ENCODE data around the gene KDM5A.
"Not testable (repeated sequence)": the region's sequence is repeated elsewhere in the genome, so short reads cannot be mapped to it uniquely, and the experiment has no call there.

Gene KDM5A

GRCh38 chr12:332581-333205 is 56.4 kb downstream of the KDM5A start:
- DNase-seq, result no peak

- no peak for DNase-seq
Observed at GRCh38 chr12:331287-331686, 57.8 kb downstream of the KDM5A start.

- no peak for DNase-seq
Observed at GRCh38 chr12:325906-326305, 63.2 kb downstream of the KDM5A start.

GRCh38 chr12:323507-323906 is 65.6 kb downstream of the KDM5A start:
- no peak for DNase-seq

- no peak for DNase-seq
Observed at GRCh38 chr12:321606-322326, 67.4 kb downstream of the KDM5A start.

- DNase-seq, result no peak
Observed at GRCh38 chr12:318759-319515, 70.2 kb downstream of the KDM5A start.

- DNase-seq, result no peak
Observed at GRCh38 chr12:308511-308910, 80.6 kb downstream of the KDM5A start.

- DNase-seq, result no peak
Observed at GRCh38 chr12:307406-307805, 81.7 kb downstream of the KDM5A start.

GRCh38 chr12:304805-305204 is 84.3 kb downstream of the KDM5A start:
- no peak for DNase-seq

- DNase-seq, result not testable (repeated sequence)
Observed at GRCh38 chr12:302766-303165, 86.4 kb downstream of the KDM5A start.

- DNase-seq, result not testable (repeated sequence)
Observed at GRCh38 chr12:300166-300565, 89.0 kb downstream of the KDM5A start.

- not testable (repeated sequence) for DNase-seq
Observed at GRCh38 chr12:299511-299910, 89.6 kb downstream of the KDM5A start.

- not testable (repeated sequence) for DNase-seq
Observed at GRCh38 chr12:298059-298458, 91.1 kb downstream of the KDM5A start.

GRCh38 chr12:295132-295531 is 94.0 kb downstream of the KDM5A start:
- DNase-seq, result no peak

- DNase-seq, result no peak
Observed at GRCh38 chr12:293199-293598, 95.9 kb downstream of the KDM5A start.

GRCh38 chr12:292186-292585 is 96.9 kb downstream of the KDM5A start:
- DNase-seq, result no peak

GRCh38 chr12:291153-291723 is 97.9 kb downstream of the KDM5A start:
- no peak for DNase-seq

- peak; percentile 40 for DNase-seq
Observed at GRCh38 chr12:288687-289086, 100.4 kb downstream of the KDM5A start.

GRCh38 chr12:286531-287300 is 102.4 kb downstream of the KDM5A start:
- no peak for DNase-seq

GRCh38 chr12:278046-278445 is 111.1 kb downstream of the KDM5A start:
- no peak for DNase-seq

- no peak for DNase-seq
Observed at GRCh38 chr12:275812-276211, 113.3 kb downstream of the KDM5A start.

GRCh38 chr12:273382-273781 is 115.7 kb downstream of the KDM5A start:
- DNase-seq, result no peak

- DNase-seq, result no peak
Observed at GRCh38 chr12:272942-273341, 116.2 kb downstream of the KDM5A start.
